ENCODE data around the gene MTAP.

MTAP gene

GRCh38 chr9:21802418-21803000 is at the start of gene MTAP:
MTAP (plus strand) TSS chr9:21802636; CDS start chr9:21802749, 113 bp downstream.
- DNase-seq: no peak

GRCh38 chr9:21753523-21753922 is 48.9 kb upstream of the MTAP start:
- DNase-seq: no peak

- DNase-seq: no peak
Observed at GRCh38 chr9:21754741-21755140, 47.7 kb upstream of the MTAP start.

GRCh38 chr9:21758540-21758939 is 43.9 kb upstream of the MTAP start:
- DNase-seq: no peak

GRCh38 chr9:21761309-21761901 is 41.0 kb upstream of the MTAP start:
- DNase-seq: no peak

- DNase-seq: no peak
Observed at GRCh38 chr9:21762064-21762463, 40.4 kb upstream of the MTAP start.

GRCh38 chr9:21764846-21765245 is 37.6 kb upstream of the MTAP start:
- no peak for DNase-seq

GRCh38 chr9:21766096-21766495 is 36.3 kb upstream of the MTAP start:
- DNase-seq: no peak

GRCh38 chr9:21770871-21771560 is 31.4 kb upstream of the MTAP start:
- DNase-seq: no peak

GRCh38 chr9:21777701-21778100 is 24.7 kb upstream of the MTAP start:
- no peak for DNase-seq

GRCh38 chr9:21778304-21778703 is 24.1 kb upstream of the MTAP start:
- no peak for DNase-seq

- DNase-seq: no peak
Observed at GRCh38 chr9:21779397-21779796, 23.0 kb upstream of the MTAP start.

GRCh38 chr9:21781656-21782055 is 20.8 kb upstream of the MTAP start:
- DNase-seq: no peak

- no peak for DNase-seq
Observed at GRCh38 chr9:21782205-21782604, 20.2 kb upstream of the MTAP start.

- no peak for DNase-seq
Observed at GRCh38 chr9:21788752-21789151, 13.7 kb upstream of the MTAP start.

GRCh38 chr9:21789541-21790037 is 12.8 kb upstream of the MTAP start:
- no peak for DNase-seq

- no peak for DNase-seq
Observed at GRCh38 chr9:21795483-21795882, 7.0 kb upstream of the MTAP start.

- DNase-seq: no peak
Observed at GRCh38 chr9:21796768-21797167, 5.7 kb upstream of the MTAP start.

GRCh38 chr9:21800931-21801682 is 1.3 kb upstream of the MTAP start:
- no peak for DNase-seq

GRCh38 chr9:21801683-21802417 is 586 bp upstream of the MTAP start:
- DNase-seq: no peak

- DNase-seq: no peak
Observed at GRCh38 chr9:21803649-21804048, 1.2 kb downstream of the MTAP start.

- DNase-seq: no peak
Observed at GRCh38 chr9:21804331-21804730, 1.9 kb downstream of the MTAP start.

- DNase-seq: no peak
Observed at GRCh38 chr9:21804791-21805190, 2.4 kb downstream of the MTAP start.

Measured in NCI-H1417 treated with DMSO at 0.1 percent for 48 hours (cell line).